GM12873 (cell line): ENCODE measurements around the gene GRPEL1.

Experiments
- TF ChIP-seq, protein P1 (sequence below): IDR thresholded peaks from 2 replicates; pipeline ENCODE4 v1.5.1; 2012; ENCODE audit warnings: low read depth, mild to moderate bottlenecking, moderate library complexity, low read length, control low read depth; ENCODE audit not compliant: insufficient read depth; ENCODE audit errors: missing control alignments

The GRPEL1 gene

GRCh38 chr4:7066493-7066892 is 1.4 kb downstream of the GRPEL1 start:
- TF ChIP-seq, protein P1, sequence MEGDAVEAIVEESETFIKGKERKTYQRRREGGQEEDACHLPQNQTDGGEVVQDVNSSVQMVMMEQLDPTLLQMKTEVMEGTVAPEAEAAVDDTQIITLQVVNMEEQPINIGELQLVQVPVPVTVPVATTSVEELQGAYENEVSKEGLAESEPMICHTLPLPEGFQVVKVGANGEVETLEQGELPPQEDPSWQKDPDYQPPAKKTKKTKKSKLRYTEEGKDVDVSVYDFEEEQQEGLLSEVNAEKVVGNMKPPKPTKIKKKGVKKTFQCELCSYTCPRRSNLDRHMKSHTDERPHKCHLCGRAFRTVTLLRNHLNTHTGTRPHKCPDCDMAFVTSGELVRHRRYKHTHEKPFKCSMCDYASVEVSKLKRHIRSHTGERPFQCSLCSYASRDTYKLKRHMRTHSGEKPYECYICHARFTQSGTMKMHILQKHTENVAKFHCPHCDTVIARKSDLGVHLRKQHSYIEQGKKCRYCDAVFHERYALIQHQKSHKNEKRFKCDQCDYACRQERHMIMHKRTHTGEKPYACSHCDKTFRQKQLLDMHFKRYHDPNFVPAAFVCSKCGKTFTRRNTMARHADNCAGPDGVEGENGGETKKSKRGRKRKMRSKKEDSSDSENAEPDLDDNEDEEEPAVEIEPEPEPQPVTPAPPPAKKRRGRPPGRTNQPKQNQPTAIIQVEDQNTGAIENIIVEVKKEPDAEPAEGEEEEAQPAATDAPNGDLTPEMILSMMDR = no peak

- TF ChIP-seq, protein P1 = no peak
Measured at GRCh38 chr4:7066006-7066405, 1.9 kb downstream of the GRPEL1 start.

DNA sequence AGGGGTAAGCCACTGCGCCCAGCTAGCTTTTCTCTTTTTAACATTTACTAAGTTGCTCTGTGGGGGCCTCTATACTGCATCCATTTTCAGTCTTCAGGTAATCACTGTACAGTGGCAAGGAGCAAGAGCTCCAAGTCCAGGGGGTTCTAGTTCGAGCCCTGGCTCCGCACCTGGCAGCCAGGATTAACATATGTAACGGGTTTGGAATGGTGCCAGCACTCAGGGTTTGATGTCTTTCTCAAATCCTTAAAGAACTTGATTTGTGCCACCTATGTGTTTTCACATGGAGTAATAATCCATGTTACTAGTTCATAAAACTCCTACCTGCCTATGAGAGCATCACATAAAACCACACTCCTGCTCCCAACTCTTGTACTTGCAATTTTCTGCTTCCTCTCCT is 4.5 kb downstream of the GRPEL1 start:
- TF ChIP-seq, protein P1 = no peak

DNA sequence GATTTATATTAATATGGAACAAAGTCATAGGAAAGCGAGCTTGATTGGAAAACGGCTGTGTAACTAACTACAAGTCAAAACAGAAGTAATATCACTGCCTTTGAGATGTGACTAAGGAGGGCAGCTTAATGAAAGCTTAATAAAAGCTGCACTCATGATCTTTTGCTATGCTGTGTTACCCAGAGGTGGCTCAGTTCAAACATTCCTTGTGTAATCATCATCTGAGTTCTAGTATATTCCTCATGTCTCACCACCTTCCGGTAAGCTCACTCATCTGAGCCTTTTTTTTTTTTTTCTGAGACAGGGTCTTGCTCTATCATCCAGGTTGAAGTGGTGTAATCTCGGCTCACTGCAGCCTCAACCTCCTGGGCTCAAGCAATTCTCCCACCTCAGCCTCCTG is 5.0 kb downstream of the GRPEL1 start:
- TF ChIP-seq, protein P1 = no peak

GRCh38 chr4:7061815-7062214 is 6.0 kb downstream of the GRPEL1 start:
- TF ChIP-seq, protein P1 = no peak

- TF ChIP-seq, protein P1 = no peak
Measured at GRCh38 chr4:7060346-7061150, 7.3 kb downstream of the GRPEL1 start.

GRCh38 chr4:7059662-7060061 is 8.2 kb downstream of the GRPEL1 start:
- TF ChIP-seq, protein P1 = no peak
